ENCODE data around the gene NTMT2.

NTMT2 gene

GRCh38 chr1:170214117-170215032 is 68.6 kb downstream of the NTMT2 start:
- Mint-ChIP-seq H3K36me3 (ENCODE audit: low read depth) (no peaks in the 10 kb centered on the region), H3K9me3 (no peaks in the 10 kb centered on the region), H3K27ac (peak overlapping the region; percentile 68 to 85 (median 76)), H3K4me1 (peaks cover 37% of the 10 kb centered on the region), H3K27me3 (ENCODE audit: low read depth) (peaks cover 4% of the 10 kb centered on the region), H3K4me3 (peak overlapping the region in 1 of 3 experiments; percentile 5)
- no peak for TF ChIP-seq CTCF (IDR thresholded peaks at IDR 0.05; ENCODE audit: unreplicated experiment in 3 of 3)

- Mint-ChIP-seq H3K27ac (peak overlapping the region in 2 of 3 experiments; percentile 68 to 85), H3K36me3 (ENCODE audit: low read depth) (no peaks in the 10 kb centered on the region), H3K27me3 (ENCODE audit: low read depth) (peaks cover 4% of the 10 kb centered on the region), H3K4me3 (no peak overlapping the region), H3K9me3 (no peaks in the 10 kb centered on the region), H3K4me1 (peaks cover 43% of the 10 kb centered on the region)
- TF ChIP-seq CTCF (IDR thresholded peaks at IDR 0.05; ENCODE audit: unreplicated experiment in 3 of 3): no peak
Observed at GRCh38 chr1:170215072-170215885, 69.5 kb downstream of the NTMT2 start.

GRCh38 chr1:170217517-170218256 is 71.9 kb downstream of the NTMT2 start:
- Mint-ChIP-seq H3K27ac (peak overlapping the region in 2 of 3 experiments; percentile 5 to 9), H3K4me1 (peaks cover 51% of the 10 kb centered on the region), H3K27me3 (ENCODE audit: low read depth) (peaks cover 4% of the 10 kb centered on the region), H3K9me3 (no peaks in the 10 kb centered on the region), H3K4me3 (no peak overlapping the region), H3K36me3 (ENCODE audit: low read depth) (no peaks in the 10 kb centered on the region)
- TF ChIP-seq CTCF (IDR thresholded peaks at IDR 0.05; ENCODE audit: unreplicated experiment in 3 of 3): no peak

- Mint-ChIP-seq H3K4me1 (peaks cover 48% of the 10 kb centered on the region), H3K27ac (no peak overlapping the region), H3K36me3 (ENCODE audit: low read depth) (no peaks in the 10 kb centered on the region), H3K9me3 (no peaks in the 10 kb centered on the region), H3K4me3 (no peak overlapping the region), H3K27me3 (ENCODE audit: low read depth) (peaks cover 4% of the 10 kb centered on the region)
- no peak for TF ChIP-seq CTCF (IDR thresholded peaks at IDR 0.05; ENCODE audit: unreplicated experiment in 3 of 3)
Observed at GRCh38 chr1:170218257-170218650, 72.5 kb downstream of the NTMT2 start.

Measured in nephron (organoid).